NCI-H82 treated with DMSO at 0.1 percent for 48 hours (cell line): ENCODE measurements around the gene SPRED3.

Source experiments
- DNase-seq: peaks from one replicate; lab custom pipeline; 2025; ENCODE audit not compliant: unreplicated experiment; lab: John Stamatoyannopoulos, UW

The SPRED3 gene

GRCh38 chr19:38371081-38371480, 17.4 kb upstream of the SPRED3 start:
- DNase-seq, result no peak

GRCh38 chr19:38373907-38374331, 14.6 kb upstream of the SPRED3 start:
- no peak for DNase-seq

- DNase-seq, result peak; percentile 98
These were observed 14.0 kb upstream of the SPRED3 start, which contains the start of gene PSMD8 for GRCh38 chr19:38374332-38375097. Gene PSMD8 (plus strand): TSS chr19:38374571. CDS start chr19:38374602, 31 bp downstream.

- no peak for DNase-seq
These were observed 13.4 kb upstream of the SPRED3 start for GRCh38 chr19:38375098-38375493.

DNA sequence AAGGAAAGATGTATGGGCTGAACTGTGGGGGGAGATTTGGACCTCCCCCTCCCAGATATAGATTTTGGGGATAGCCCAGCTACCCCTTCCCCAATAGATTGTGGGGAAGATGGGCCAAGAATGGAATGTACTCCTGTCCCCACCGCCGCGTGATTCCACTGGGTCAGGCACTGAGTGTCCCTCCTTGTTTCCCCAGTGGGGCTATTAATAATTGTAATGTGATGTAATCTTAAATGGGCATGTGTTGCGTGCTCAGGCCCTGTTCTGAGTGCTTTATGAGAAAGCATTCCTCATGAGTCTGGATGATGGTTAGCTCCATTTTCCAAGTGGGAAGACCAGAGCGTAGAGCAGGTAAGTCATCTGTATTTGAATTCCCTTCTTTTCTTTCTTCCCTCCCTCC, 12.7 kb upstream of the SPRED3 start:
- no peak for DNase-seq

GRCh38 chr19:38376576-38376975, 11.9 kb upstream of the SPRED3 start:
- DNase-seq, result no peak

DNA sequence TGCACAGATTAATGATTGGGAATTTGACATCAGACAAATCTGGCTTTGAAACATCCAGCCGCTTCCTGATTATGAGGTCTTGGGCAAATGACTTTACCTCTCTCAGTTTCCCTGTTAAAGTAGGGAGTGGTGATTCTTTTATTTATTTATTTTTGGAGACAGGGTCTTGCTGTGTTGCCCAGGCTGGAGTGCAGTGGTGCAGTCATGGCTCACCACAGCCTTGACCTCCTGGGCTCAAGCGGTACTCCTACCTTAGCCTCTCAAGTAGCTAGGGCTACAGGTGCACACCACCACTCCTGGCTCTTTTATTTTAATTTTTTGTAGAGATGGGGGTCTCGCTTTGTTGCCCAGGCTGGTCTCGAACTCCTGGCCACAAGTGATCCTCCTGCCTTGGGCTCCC, 11.4 kb upstream of the SPRED3 start:
- no peak for DNase-seq

GRCh38 chr19:38378866-38379265, 9.6 kb upstream of the SPRED3 start:
- DNase-seq, result no peak

- no peak for DNase-seq
These were observed 7.4 kb upstream of the SPRED3 start for GRCh38 chr19:38381138-38381537.

DNA sequence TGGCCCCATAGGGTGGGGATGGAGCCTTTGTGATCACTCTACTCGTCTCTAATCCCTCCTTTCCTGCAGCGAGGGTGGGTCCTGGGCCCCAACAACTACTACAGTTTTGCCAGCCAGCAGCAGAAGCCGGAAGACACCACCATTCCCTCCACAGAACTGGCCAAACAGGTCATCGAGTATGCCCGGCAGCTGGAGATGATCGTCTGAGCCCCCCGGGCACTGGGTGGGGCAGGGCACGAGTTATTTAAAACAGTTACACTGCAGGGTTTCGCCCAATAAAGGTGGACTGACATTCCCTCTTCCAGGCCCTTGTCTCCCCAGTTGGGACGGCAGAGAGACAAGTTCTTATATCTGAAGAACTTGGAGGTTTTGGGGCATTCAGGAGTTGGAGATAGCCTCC, 5.3 kb upstream of the SPRED3 start:
- DNase-seq, result no peak

- no peak for DNase-seq
These were observed 4.8 kb upstream of the SPRED3 start for GRCh38 chr19:38383743-38384142.

DNA sequence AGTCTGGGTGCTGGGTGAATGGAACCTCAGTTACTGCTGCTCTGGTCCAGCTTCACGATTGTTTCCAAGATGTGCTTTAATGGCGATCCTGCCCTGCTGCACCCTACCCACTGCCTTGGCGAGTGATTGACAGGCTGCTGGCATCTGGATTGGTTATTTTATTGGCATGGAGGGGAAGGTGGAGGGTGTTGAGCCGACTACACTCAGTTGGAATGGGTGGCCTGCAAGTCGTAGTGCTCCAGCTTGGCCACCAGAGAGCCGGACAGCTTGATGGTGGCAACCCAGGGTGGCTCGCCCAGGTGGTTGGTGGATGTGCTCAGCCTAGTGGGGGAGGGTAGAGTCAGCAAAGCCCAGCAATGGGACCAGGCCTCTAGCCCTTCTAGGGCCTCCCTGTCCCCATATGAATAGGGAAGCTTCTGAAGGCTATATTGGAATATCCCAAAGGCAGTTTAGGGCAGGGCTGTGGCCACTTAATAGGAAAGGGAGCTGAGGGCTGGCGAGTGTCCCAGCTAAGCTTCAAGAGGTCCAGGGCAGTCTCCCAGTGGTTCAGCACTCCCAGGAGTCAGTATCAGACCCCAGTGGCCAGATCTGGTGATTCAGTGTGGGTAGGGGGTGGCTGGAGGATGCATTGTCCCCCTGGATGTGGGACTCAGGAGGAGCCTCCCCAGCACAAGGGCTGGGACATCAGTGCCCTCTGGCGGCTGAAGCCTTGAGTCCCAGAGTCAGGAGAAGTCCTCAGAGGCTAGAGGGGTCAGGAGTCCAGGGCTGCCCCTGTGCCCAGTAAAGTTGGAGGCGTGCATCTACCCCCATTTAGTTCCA, 4.1 kb upstream of the SPRED3 start:
- DNase-seq, result no peak

DNA sequence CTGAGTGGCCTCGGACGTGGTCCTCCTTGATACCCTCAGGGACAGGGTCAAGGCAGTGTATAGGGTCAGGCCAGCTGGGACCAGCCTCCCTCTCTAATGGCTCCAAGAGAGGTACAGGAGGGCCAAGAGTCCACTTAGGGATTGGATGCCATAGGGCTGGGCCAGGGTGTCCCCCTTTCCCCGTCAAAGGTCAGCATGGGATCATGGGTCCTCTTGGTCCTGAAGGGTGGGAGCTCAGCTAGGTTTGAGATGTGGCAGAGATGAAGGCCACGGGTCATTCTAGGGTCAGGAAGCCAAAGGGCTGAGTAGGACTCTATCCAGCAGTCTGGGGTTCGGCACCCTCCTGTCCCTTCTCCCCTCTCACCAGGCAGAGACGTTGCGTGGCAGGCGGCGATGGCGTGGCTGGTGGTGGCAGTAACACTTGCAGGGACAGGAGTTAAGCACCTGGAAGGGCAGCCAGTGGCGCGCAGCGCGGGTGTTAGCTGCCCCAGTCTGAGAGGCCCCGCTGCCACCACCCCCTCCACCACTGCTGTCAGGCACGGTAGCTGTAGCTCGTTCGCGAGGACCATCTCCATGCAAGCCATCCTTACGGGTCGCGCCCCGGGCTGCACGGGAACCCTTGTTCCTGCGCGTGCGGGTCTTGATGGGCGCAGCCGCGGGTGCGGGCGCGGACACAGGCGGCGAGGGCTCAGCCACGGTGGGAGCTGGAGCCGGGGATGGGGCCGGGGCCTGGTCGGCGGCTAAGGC, 3.3 kb upstream of the SPRED3 start:
- no peak for DNase-seq

DNA sequence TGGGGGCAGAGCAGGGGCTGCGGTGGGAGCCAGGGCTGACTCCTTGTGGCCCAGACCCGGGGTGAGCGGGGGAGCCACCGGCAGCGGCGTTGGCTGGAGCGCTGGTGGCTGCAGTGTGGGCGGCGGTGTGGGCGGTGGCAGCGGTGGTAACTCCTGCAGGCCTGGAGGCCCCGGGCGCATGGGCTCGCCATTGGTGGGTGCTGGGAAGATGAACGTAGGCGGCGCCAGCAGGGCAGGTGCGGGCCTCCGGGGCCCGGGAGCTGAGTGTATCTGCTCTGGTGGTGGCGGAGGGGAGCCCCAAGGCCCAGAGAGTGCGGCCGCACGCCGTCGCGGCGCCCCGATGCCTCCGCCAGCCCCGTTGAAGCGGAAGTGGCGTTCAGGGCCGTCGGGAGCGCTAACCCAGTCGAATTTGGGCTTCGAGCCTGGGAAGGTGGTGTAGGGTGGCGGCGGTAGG, 2.7 kb upstream of the SPRED3 start:
- no peak for DNase-seq

GRCh38 chr19:38386300-38386970, 2.1 kb upstream of the SPRED3 start:
- DNase-seq, result no peak

DNA sequence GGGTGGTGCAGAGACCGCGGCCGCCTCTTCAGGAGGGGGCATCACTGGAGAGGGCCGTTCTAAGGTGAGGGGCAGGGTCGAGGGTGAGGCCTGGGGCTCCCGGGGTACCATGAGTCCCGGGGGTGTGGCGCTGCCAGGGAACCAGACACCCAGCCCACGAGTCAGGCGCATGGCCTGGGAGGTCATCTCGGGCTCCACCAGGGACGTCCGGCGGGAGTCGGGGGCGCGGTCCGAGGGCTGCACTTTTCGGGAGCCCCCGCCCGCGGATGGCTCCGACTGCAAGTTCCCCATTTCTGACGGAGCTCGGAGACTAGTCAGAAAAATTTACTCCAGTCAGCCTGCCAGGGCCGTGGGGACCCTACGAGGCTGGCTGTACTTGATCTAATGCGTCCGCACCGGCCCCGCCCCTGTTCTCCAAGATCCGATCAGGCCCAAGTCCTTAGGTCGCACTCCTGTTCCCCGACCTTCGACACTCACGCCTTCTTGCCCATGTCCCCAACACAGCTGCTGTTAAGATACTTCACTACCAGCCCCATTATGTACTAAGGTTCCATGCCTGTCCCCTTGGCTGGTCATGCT, 1.4 kb upstream of the SPRED3 start:
- no peak for DNase-seq

GRCh38 chr19:38387550-38388348, 748 bp upstream of the SPRED3 start, which contains the start of gene GGN:
Gene GGN (minus strand): TSS chr19:38388034. CDS start chr19:38387261, 773 bp downstream.
- DNase-seq, result peak; percentile 83

DNA sequence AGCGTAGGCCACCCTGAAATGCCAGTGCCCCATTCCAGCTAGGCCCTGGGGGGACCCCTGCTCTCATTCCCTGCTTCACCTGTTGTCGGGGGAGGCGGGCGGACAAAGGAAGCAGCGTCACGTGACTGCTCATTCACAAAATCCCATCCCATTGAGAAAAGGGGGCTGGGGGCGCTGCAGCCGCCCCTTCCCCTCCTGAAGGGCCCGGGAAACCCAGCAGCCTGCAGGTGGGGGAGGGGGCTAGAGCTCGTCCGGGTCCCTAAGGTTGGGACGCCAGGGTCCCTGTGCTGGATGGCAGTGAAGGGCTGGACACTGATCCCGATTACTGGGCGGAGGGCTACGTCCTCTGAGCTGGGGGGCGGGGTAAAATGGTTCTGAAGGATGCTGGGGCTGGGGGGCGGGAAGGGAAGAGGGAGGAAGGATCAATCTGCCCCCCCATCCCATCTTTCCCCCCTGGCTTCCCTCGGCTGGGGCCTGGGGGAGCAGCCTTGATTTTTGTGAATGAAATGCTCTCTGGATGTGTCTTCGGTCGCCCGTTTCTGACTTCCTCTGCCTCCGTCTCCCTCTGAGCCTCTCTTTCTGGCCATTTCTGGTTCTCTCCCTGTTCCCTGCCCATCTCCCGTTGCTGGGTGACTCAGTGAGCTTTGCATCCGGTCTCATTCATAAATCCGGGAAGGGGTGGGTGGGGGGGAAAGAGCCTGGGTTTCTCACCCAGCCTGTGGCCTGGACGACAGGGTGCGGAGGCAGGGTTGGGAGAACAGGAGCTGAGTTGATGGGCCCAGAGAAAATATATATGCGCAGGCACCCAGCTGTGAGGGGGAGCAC, 816 bp downstream of the SPRED3 start:
- DNase-seq, result no peak
